Measurements from ENCODE around the gene IGFBP3. TPM values are rescaled to one million over a fixed set of nuclear protein-coding genes. Genes with fewer than 3 reads are reported as not detected.

IGFBP3 gene
- polyA plus RNA-seq, 3 donors: 38.1 to 347 (median 179) TPM

DNA sequence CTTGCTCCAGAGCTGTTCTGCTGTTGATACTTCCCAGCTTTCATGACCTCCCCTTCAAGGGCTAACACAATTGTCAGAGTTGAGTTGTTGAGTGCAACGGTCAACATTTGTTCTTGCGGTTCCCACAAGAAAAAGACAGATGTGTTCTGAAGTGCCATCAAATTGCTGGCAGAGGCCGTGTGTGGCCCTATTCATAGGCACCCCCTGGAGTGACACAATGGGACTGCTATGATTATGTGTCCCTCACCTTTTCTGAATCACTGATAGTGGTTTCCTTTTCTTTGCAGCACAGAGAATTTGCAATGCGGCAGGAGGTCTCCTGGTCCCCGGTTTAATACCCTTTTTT is 38.6 kb downstream of the IGFBP3 start:
- WGBS, 3 donors: 53 to 87% (median 82%) methylated on average over 5 of the region's 5 CpGs
- H3K27ac ChIP-seq (ENCODE audit: low read depth, low read length): no peak overlapping the region

DNA sequence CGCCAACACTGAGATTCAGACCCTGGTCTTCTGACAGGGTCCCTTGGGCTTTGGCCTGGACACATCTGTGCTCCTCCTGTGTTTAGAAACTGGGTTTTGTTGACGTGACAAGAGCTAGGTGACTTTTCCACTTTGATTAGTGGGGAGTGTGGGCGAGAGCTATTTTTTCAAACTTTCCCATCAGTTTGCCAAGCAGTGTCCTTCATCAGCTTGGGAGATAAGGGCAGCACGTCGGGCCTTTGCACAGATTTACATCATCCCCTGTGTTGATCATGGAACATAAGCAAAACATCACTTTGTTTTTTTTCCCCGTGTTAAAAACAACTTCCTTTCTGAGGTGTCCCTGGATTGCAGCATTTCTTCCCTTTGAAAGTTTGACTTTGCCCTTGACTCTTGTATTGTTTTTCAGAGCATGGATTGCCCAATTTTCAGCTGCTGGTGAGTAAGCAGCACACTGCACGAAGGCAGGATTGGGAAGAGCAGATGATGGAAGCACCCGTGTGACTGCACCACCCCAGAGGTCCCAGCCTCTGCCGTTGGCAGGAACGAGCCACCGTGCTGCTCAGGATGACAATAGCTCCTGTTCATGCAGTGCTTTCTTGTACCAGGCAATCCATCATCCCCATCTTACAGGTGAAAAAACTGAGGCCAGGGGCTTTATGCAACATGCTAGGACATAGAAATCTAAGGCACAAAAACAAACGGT is 39.2 kb downstream of the IGFBP3 start:
- no peak overlapping the region for H3K27ac ChIP-seq (ENCODE audit: low read depth, low read length)
- 56 to 75% (median 74%) methylated on average over 12 of the region's 12 CpGs for WGBS, 3 donors

DNA sequence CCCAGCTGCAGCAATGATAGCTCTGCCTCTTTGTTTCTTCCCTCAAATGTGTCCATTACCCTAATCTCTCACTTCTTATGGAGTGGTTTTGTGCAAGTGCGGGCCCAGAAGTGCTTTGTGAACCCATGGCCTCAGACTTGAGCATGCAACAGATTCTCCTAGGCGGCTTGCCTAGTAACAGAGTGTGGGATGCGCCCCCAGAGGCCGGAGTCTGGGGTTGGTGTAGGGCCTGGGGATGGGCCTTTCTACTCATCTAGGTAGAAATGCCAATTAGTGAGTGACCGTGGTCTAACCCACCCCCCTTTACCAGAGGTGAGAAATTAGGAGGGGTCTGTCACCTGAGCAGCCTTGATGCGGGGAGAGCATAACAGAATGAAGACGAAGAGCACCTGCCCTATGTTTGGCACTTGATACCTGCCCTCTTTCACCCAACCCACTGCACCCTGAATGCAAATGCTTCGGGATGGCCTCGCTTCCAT is 39.8 kb downstream of the IGFBP3 start:
- 88 to 94% (median 91%) methylated on average over 9 of the region's 9 CpGs for WGBS, 3 donors
- H3K27ac ChIP-seq (ENCODE audit: low read depth, low read length): no peak overlapping the region

DNA sequence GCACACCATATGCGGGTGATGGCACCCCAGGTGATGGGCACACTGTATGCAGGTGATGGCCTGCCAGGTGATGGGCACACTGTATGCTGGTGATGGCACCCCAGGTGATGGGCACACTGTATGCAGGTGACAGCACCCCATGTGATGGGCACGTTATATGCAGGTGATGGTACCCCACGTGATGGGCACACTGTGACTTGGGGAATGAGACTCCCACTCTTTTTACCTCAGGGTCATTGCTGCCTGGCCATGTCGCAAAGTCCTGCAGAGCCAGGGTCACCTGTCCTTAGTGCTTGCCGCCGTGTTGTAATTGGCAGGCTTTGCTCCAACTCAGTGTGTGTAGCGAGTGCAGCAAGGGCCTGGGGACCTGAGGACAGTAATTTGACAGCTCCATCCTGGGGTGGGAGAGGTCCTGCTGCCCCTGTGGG is 40.6 kb downstream of the IGFBP3 start:
- H3K27ac ChIP-seq (ENCODE audit: low read depth, low read length): no peak overlapping the region
- 80 to 91% (median 89%) methylated on average over 7 of the region's 7 CpGs for WGBS, 3 donors

- no peak overlapping the region for H3K27ac ChIP-seq (ENCODE audit: low read depth, low read length)
- WGBS, 3 donors: 31 to 43% (median 42%) methylated on average over 3 of the region's 3 CpGs
Observed at GRCh38 chr7:45878457-45879144, 42.5 kb downstream of the IGFBP3 start.

GRCh38 chr7:45876519-45876918 is 44.6 kb downstream of the IGFBP3 start:
- WGBS, 3 donors: 88 to 93% (median 92%) methylated on average over 2 of the region's 2 CpGs
- no peak overlapping the region for H3K27ac ChIP-seq (ENCODE audit: low read depth, low read length)

GRCh38 chr7:45874408-45875131 is 46.5 kb downstream of the IGFBP3 start:
- WGBS, 3 donors: 92 to 93% (median 92%) methylated on average over 8 of the region's 8 CpGs
- H3K27ac ChIP-seq (ENCODE audit: low read depth, low read length): no peak overlapping the region

GRCh38 chr7:45873355-45873754 is 47.7 kb downstream of the IGFBP3 start:
- WGBS, 3 donors: 74 to 89% (median 87%) methylated on average over 6 of the region's 6 CpGs
- no peak overlapping the region for H3K27ac ChIP-seq (ENCODE audit: low read depth, low read length)

DNA sequence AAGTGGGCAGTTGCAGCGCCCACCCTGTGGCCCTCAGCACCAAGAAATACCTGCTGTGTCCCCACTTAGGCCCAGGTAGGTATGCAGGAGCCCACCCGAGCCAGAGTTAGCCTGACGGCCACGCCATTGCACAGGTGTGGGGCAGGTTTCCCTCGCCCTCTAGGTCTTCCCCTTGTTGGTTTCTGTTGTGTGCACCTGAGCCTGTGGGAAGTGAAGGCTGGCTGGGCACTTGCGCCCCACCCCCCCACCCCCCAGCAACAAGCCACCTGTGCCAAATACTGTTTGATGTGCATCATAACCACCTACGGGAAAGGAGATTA is 48.1 kb downstream of the IGFBP3 start, which contains the start of gene CCDC201:
CCDC201 (minus strand) TSS at position 48 of the 320 bp plus-strand sequence. CDS start 75 bp downstream, outside the sequence.
- 86 to 89% (median 88%) methylated on average over 7 of the region's 7 CpGs for WGBS, 3 donors
- no peak within 1 kb of the TSS for H3K27ac ChIP-seq (ENCODE audit: low read depth, low read length)

DNA sequence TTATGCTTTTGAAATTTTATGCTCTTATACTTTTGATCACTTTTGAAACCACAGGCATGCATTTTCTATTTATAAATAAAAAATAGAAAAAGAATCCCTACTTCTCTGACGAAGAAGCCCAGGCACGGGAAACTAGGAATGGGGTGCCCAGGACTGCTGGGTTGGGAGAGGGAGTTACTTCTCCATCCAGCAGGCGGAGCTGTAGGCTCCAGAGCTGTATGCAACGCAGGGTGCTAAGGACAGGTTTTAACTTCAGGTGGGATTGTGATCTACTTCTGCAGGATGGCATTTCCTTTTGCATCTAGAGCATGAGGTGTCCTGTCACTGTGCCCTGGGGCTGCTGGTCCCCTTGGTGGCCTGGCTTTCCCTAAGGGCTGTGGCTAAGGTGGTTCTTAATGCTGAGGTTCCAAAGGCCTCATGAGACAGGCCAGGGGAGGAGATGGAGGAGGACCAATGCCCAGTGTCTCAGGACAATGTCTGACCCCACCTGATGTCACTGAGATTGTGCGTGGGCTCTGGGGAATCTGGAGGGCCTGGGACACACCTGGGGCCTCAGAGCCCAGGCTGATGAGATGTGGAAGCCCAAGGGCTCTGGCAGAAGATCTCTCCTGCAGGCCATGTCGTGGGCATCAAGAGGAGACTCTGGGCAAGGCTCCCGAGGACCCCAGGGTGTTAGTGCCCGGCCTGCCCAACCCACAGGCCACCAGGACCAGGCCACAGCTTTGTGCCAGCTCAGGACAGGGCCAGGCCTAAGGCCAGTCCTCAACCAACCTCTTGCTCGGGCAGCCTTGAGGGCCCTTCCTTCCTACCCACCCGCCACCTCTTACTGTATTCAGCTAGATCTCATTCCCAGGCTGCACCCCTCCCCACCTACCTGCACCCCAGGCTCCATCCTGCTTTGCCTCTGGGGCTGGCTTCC is 48.7 kb downstream of the IGFBP3 start:
- 63 to 76% (median 73%) methylated on average over 10 of the region's 10 CpGs for WGBS, 3 donors
- no peak overlapping the region for H3K27ac ChIP-seq (ENCODE audit: low read depth, low read length)

DNA sequence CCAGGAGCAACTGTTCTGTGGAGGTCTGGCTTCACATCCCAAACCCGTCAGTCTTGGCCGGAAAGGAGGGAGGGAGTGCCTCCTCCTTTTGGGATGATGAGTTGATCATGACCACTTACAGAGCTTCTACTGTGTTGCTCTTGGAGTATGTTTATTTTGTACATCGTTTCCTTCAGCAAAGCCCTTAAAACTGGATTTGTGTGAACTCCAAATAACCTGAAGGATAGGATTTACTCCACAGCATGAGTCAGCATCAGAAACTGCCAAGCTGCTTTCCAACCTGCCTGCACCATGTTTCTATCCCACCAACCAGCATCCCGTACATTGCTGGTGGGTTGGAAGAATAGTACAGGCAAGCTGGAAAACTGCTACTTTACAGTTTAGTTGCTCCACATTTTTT is 51.6 kb downstream of the IGFBP3 start:
- H3K27ac ChIP-seq (ENCODE audit: low read depth, low read length): no peak overlapping the region
- WGBS, 3 donors: 67 to 78% (median 76%) methylated on average over 4 of the region's 4 CpGs

- no peak overlapping the region for H3K27ac ChIP-seq (ENCODE audit: low read depth, low read length)
- 52 to 75% (median 72%) methylated on average over 2 of the region's 2 CpGs for WGBS, 3 donors
Observed at GRCh38 chr7:45867471-45867870, 53.6 kb downstream of the IGFBP3 start.

DNA sequence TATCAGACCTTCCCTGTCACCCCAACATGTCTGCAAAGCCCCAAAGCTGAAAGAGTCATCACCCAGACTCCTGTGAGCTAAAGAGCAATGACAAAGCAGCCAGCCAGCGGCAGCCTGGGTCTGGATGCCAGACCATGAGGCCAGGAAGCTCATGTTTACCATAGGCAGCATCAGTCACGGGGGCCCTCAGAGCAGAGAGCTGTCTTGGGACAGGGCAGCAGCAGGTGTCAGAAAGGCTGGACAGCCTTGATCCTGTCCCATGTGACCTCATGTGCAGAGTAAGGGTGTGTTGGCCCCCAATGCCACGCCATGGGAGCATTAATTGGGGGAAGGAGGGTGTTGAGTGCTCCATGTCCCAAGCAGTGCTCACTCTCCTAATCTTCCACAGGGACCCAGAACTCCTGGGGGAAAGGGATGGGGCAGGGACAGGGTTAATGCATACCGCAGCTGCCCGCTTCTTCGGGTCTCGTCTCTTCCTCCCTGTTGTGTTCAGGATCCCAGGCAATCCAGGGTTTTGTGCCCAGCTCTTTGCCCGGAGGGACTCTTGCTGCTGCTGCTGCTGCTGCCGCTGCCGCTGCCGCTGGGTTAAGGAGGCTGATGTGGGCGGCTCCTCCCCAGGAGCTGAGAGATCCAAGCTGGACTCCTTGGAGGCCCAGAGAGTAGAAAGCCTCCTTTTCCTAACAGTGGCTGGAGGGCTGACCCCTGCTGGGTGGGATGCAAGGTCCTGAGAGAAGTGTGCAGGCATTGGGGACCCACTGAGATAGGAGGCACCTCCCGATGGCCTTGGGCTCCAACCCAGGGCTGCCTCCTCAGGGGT is 55.3 kb downstream of the IGFBP3 start:
- H3K27ac ChIP-seq (ENCODE audit: low read depth, low read length): no peak overlapping the region
- WGBS, 3 donors: 73 to 82% (median 75%) methylated on average over 13 of the region's 13 CpGs

- 56 to 74% (median 64%) methylated on average over 9 of the region's 9 CpGs for WGBS, 3 donors
- H3K27ac ChIP-seq (ENCODE audit: low read depth, low read length): no peak overlapping the region
Observed at GRCh38 chr7:45863715-45864114, 57.4 kb downstream of the IGFBP3 start.
